Endodermal cell (in vitro differentiated cells): Measurements from ENCODE around the gene SLC29A2. TPM values are rescaled to one million over a fixed set of nuclear protein-coding genes. Genes with fewer than 3 reads are reported as not detected.

Source experiments
- DNase-seq: peaks from one replicate; pipeline ENCODE4 v3.0.0-alpha.2; 2017
- H3K27ac ChIP-seq: 2 replicates; pipeline ENCODE4 v1.5.1; 2013; ENCODE audit warnings: mild to moderate bottlenecking, low read depth, low read length, moderate library complexity
- H3K27me3 ChIP-seq: 2 replicates; pipeline ENCODE4 v1.6.1; 2013; ENCODE audit warnings: mild to moderate bottlenecking, low read length, moderate library complexity; ENCODE audit not compliant: insufficient read depth, control insufficient read depth, poor library complexity, severe bottlenecking
- H3K36me3 ChIP-seq: 2 replicates; pipeline ENCODE4 v1.7.0; 2013; ENCODE audit warnings: mild to moderate bottlenecking, low read length, moderate library complexity; ENCODE audit not compliant: control insufficient read depth, insufficient read depth
- H3K4me1 ChIP-seq: one replicate; pipeline ENCODE4 v1.7.0; 2013; ENCODE audit warnings: low read length; ENCODE audit not compliant: control insufficient read depth, insufficient read depth
- H3K4me3 ChIP-seq: 2 replicates; pipeline ENCODE4 v1.5.1; 2013; ENCODE audit warnings: mild to moderate bottlenecking, low read length, moderate library complexity
- H3K9ac ChIP-seq: 2 replicates; pipeline ENCODE4 v1.6.1; 2013; ENCODE audit warnings: mild to moderate bottlenecking, low read length, moderate library complexity; ENCODE audit not compliant: poor library complexity, severe bottlenecking; ENCODE audit errors: extremely low read depth
- H3K9me3 ChIP-seq: 2 replicates; pipeline ENCODE4 v1.6.1; 2013; ENCODE audit warnings: mild to moderate bottlenecking, low read length, moderate library complexity; ENCODE audit not compliant: control insufficient read depth
- H3K27ac Mint-ChIP-seq: 2 replicates; pipeline ENCODE4 v1.8.0; 2020; ENCODE audit warnings: mixed read lengths
- H3K27me3 Mint-ChIP-seq: 2 replicates; pipeline ENCODE4 v1.8.0; 2021; ENCODE audit warnings: mild to moderate bottlenecking, mixed read lengths; ENCODE audit not compliant: insufficient read depth
- H3K36me3 Mint-ChIP-seq: 2 replicates; pipeline ENCODE4 v1.8.0; 2020; ENCODE audit warnings: low read depth, mixed read lengths
- H3K4me1 Mint-ChIP-seq: 2 replicates; pipeline ENCODE4 v1.8.0; 2020; ENCODE audit warnings: mixed read lengths
- H3K4me3 Mint-ChIP-seq: 2 replicates; pipeline ENCODE4 v1.8.0; 2020; ENCODE audit warnings: mild to moderate bottlenecking, moderate library complexity, mixed read lengths
- H3K9me3 Mint-ChIP-seq: 2 replicates; pipeline ENCODE4 v1.8.0; 2020; ENCODE audit warnings: mild to moderate bottlenecking, mixed read lengths
- WGBS, 2 experiments: methylation state at CpG; one replicate each; pipeline versions ENCODE4 v1.1.5 to v1.1.7; 2013; ENCODE audit warnings: missing lambda C conversion rate in 2 of 2, mixed read lengths in 1 of 2; ENCODE audit not compliant: insufficient coverage in 1 of 2, insufficient read length in 1 of 2; 5-methylcytosine and 5-hydroxymethylcytosine counted together
- total RNA-seq, 2 donors: library from RNA; stranded (reverse); fragmentation: NEBNext Ultra II Directional in 1 of 2; extraction: Animal tissue kit (Norgen Biotek cat#: 25700) in 1 of 2; gene quantifications; 2 replicates in 1 of 2; 3 replicates in 1 of 2; pipeline ENCODE4 v1.2.1, GENCODE V29; 2021
- TF ChIP-seq, protein P1 (sequence below): fragments of 200-600 bp; sonication (generic); conservative IDR thresholded peaks from 2 replicates; pipeline ENCODE4 v1.5.0; 2021; ENCODE audit warnings: antibody characterized with exemption, mild to moderate bottlenecking

The SLC29A2 gene
- total RNA-seq, 2 donors from 2014 or later = 30.8 to 32.4 TPM

DNA sequence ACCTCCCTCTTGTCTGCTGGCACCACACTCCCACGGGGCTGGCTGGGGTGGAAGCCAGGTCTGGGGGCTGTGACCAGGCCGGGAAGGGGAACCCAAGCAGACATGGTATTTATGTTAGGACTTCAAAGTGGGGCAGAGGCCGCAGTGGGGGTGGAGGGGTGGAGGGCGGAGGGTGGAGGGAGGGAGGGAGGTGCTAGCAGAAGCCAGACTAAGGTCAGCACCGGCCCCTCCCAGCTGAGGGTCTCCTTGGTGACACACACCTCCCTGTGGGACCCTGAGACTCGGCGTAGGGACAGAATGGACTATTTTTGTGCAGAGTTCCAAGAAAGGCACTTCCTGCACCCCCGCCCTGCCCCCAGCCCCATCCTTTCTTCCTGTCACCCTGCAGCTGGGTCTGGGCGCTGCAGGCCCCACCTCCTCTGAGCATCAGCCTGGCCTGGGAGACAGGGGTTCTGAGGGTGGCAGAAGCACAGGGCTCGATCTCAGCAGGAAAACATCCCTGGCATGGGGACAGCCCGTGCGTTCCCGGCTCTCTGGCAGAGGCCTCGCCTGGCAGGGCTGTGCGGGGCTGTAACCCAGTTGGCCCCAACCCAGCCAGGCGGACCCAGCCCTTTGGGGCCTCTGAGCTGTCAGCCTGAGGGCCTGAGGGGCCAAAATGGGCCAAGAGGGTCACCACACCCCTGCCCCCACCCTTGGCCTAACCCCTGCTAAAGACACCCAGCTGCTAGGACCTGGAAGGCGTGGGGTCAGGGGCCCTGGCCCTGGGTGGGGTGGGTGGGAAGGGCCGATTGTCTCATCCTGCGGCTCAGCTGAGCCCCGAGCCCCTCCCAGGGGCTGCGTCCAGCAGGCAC, 45.1 kb downstream of the SLC29A2 start:
- Mint-ChIP-seq H3K4me3 (no peak overlapping the region), H3K27me3 (peaks cover 10% of the 10 kb centered on the region), H3K36me3 (no peaks in the 10 kb centered on the region), H3K9me3 (no peaks in the 10 kb centered on the region), H3K4me1 (peaks cover 4% of the 10 kb centered on the region), H3K27ac (no peak overlapping the region)
- Histone ChIP-seq H3K9ac (no peak overlapping the region), H3K9me3 (no peaks in the 10 kb centered on the region), H3K4me1 (no peaks in the 10 kb centered on the region), H3K27ac (no peak overlapping the region), H3K4me3 (no peak overlapping the region), H3K27me3 (no peaks in the 10 kb centered on the region), H3K36me3 (no peaks in the 10 kb centered on the region)
- 83 to 84% methylated on average over 6 to 21 of the region's 21 CpGs for WGBS, 2 experiments
- DNase-seq = no peak
- TF ChIP-seq, protein P1, sequence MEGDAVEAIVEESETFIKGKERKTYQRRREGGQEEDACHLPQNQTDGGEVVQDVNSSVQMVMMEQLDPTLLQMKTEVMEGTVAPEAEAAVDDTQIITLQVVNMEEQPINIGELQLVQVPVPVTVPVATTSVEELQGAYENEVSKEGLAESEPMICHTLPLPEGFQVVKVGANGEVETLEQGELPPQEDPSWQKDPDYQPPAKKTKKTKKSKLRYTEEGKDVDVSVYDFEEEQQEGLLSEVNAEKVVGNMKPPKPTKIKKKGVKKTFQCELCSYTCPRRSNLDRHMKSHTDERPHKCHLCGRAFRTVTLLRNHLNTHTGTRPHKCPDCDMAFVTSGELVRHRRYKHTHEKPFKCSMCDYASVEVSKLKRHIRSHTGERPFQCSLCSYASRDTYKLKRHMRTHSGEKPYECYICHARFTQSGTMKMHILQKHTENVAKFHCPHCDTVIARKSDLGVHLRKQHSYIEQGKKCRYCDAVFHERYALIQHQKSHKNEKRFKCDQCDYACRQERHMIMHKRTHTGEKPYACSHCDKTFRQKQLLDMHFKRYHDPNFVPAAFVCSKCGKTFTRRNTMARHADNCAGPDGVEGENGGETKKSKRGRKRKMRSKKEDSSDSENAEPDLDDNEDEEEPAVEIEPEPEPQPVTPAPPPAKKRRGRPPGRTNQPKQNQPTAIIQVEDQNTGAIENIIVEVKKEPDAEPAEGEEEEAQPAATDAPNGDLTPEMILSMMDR = no peak

DNA sequence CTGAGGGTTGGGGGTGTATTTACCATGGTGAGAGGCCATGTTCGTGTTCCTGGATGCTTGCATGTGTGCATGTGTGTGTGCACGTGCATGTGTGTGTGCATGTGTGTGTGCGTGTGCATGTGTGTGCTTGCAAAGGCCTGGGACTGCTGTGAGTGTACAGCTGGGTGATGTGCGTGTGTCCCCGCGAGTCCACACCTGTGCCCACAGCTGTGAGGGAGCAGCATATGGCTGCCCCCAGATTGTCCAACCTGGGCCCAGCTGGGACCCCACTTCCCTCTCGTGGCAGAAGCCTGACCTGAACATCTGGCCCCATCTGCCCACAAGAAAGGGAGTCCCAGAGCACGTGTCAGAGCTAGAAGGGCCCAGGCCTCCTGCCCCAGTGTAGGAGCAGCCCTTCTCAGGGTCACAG, 46.3 kb downstream of the SLC29A2 start:
- Histone ChIP-seq H3K4me1 (no peaks in the 10 kb centered on the region), H3K27ac (no peak overlapping the region), H3K9ac (no peak overlapping the region), H3K4me3 (no peak overlapping the region), H3K27me3 (no peaks in the 10 kb centered on the region), H3K9me3 (no peaks in the 10 kb centered on the region), H3K36me3 (no peaks in the 10 kb centered on the region)
- Mint-ChIP-seq H3K4me3 (no peak overlapping the region), H3K36me3 (no peaks in the 10 kb centered on the region), H3K9me3 (peaks cover 2% of the 10 kb centered on the region), H3K27ac (no peak overlapping the region), H3K4me1 (peaks cover 4% of the 10 kb centered on the region), H3K27me3 (peaks cover 11% of the 10 kb centered on the region)
- WGBS, 2 experiments = 86 to 87% methylated on average over 4 to 8 of the region's 8 CpGs
- TF ChIP-seq, protein P1 = no peak
- DNase-seq = no peak

DNA sequence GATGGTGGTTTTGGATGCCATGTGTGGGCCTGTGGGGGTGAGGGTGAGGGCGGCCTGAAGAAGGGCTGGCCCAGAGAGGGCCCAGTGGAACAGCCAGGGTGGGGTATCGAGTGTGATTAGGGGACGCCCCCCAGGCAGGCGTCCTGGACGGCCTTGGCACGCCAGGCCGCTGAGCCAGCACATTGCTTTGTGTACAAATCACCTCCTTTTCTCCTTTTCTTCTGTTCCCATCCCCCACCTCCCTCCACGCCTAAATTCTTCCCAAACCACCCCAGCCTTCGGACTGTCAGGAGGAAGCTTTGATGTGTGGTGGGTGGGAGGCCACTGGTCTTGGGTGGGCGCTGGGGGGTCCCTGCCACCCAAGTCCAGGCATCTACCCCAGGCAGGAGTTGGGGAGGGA, 46.9 kb downstream of the SLC29A2 start:
- Mint-ChIP-seq H3K4me3 (no peak overlapping the region), H3K27ac (no peak overlapping the region), H3K36me3 (no peaks in the 10 kb centered on the region), H3K9me3 (peaks cover 8% of the 10 kb centered on the region), H3K27me3 (peaks cover 15% of the 10 kb centered on the region), H3K4me1 (peaks cover 4% of the 10 kb centered on the region)
- Histone ChIP-seq H3K9me3 (no peaks in the 10 kb centered on the region), H3K36me3 (no peaks in the 10 kb centered on the region), H3K4me1 (no peaks in the 10 kb centered on the region), H3K27ac (no peak overlapping the region), H3K9ac (no peak overlapping the region), H3K4me3 (no peak overlapping the region), H3K27me3 (no peaks in the 10 kb centered on the region)
- no peak for DNase-seq
- 64 to 74% methylated on average over 4 to 9 of the region's 10 CpGs for WGBS, 2 experiments
- TF ChIP-seq, protein P1 = no peak
